H9 (cell line): Measurements from ENCODE around the gene ADARB2. TPM values are rescaled to one million over a fixed set of nuclear protein-coding genes. Genes with fewer than 3 reads are reported as not detected.

Experiments used
- DNase-seq: peaks from one replicate; pipeline ENCODE4 v3.0.0-alpha.2; 2017
- H2AFZ ChIP-seq: one replicate; pipeline ENCODE4 v1.6.1; 2013; ENCODE audit warnings: mild to moderate bottlenecking, low read length, control low read depth, moderate library complexity
- H2AK5ac ChIP-seq: 2 replicates; pipeline ENCODE4 v1.6.1; 2013; ENCODE audit warnings: low read length, control low read depth, mixed read lengths; ENCODE audit not compliant: insufficient read length
- H2BK120ac ChIP-seq: one replicate; pipeline ENCODE4 v1.6.1; 2013; ENCODE audit warnings: low read depth, mild to moderate bottlenecking, low read length, control low read depth, inconsistent platforms; ENCODE audit not compliant: poor library complexity, severe bottlenecking
- H2BK12ac ChIP-seq: 2 replicates; pipeline ENCODE4 v1.6.1; 2013; ENCODE audit warnings: low read length, control low read depth, mixed read lengths, low read depth; ENCODE audit not compliant: insufficient read length
- H2BK15ac ChIP-seq: 2 replicates; pipeline ENCODE4 v1.6.1; 2013; ENCODE audit warnings: low read depth, low read length, control low read depth
- H2BK20ac ChIP-seq: one replicate; pipeline ENCODE4 v1.6.1; 2013; ENCODE audit warnings: low read depth, mild to moderate bottlenecking, low read length, control low read depth, inconsistent platforms; ENCODE audit not compliant: poor library complexity, severe bottlenecking
- H2BK5ac ChIP-seq: 2 replicates; pipeline ENCODE4 v1.6.1; 2013; ENCODE audit warnings: low read length, control low read depth, mixed read lengths; ENCODE audit not compliant: insufficient read length
- H3K14ac ChIP-seq: 2 replicates; pipeline ENCODE4 v1.6.1; 2013; ENCODE audit warnings: low read length, control low read depth; ENCODE audit not compliant: insufficient read depth
- H3K18ac ChIP-seq: 2 replicates; pipeline ENCODE4 v1.6.1; 2013; ENCODE audit warnings: low read depth, mild to moderate bottlenecking, mixed read lengths, low read length, control low read depth; ENCODE audit not compliant: insufficient read length
- H3K23ac ChIP-seq: 2 replicates; pipeline ENCODE4 v1.6.1; 2013; ENCODE audit warnings: low read length, control low read depth, mixed read lengths, low read depth; ENCODE audit not compliant: insufficient read length
- H3K23me2 ChIP-seq: 2 replicates; pipeline ENCODE4 v1.6.1; 2013; ENCODE audit warnings: low read depth, mild to moderate bottlenecking, mixed read lengths, low read length, control low read depth; ENCODE audit not compliant: insufficient read length, poor library complexity, severe bottlenecking
- H3K27ac ChIP-seq: 2 replicates; pipeline ENCODE4 v1.5.1; 2013; ENCODE audit warnings: low read length, control low read depth, mixed read lengths, low read depth; ENCODE audit not compliant: insufficient read length
- H3K27me3 ChIP-seq: 2 replicates; pipeline ENCODE4 v1.6.1; 2013; ENCODE audit warnings: low read length, control low read depth, inconsistent platforms; ENCODE audit not compliant: insufficient read depth
- H3K4ac ChIP-seq: 2 replicates; pipeline ENCODE4 v1.6.1; 2013; ENCODE audit warnings: low read depth, mild to moderate bottlenecking, control low read depth, inconsistent platforms, low read length, moderate library complexity
- H3K4me1 ChIP-seq: 2 replicates; pipeline ENCODE4 v1.6.1; 2013; ENCODE audit warnings: low read length, control low read depth, inconsistent platforms; ENCODE audit not compliant: insufficient read depth
- H3K4me2 ChIP-seq: 2 replicates; pipeline ENCODE4 v1.6.1; 2013; ENCODE audit warnings: low read length, control low read depth, mixed read lengths; ENCODE audit not compliant: insufficient read length, insufficient read depth
- H3K56ac ChIP-seq: 2 replicates; pipeline ENCODE4 v1.6.1; 2013; ENCODE audit warnings: low read depth, mild to moderate bottlenecking, mixed read lengths, low read length, control low read depth; ENCODE audit not compliant: insufficient read length
- H3K79me1 ChIP-seq: 2 replicates; pipeline ENCODE4 v1.6.1; 2013; ENCODE audit warnings: low read depth, mild to moderate bottlenecking, moderate library complexity, low read length, control low read depth, inconsistent platforms; ENCODE audit not compliant: insufficient read depth, poor library complexity, severe bottlenecking
- H3K79me2 ChIP-seq: 2 replicates; pipeline ENCODE4 v1.6.1; 2013; ENCODE audit warnings: low read length, control low read depth, inconsistent platforms; ENCODE audit not compliant: insufficient read depth
- H3K9ac ChIP-seq: 2 replicates; pipeline ENCODE4 v1.6.1; 2013; ENCODE audit warnings: low read length, control low read depth, mixed read lengths; ENCODE audit not compliant: insufficient read length; ENCODE audit errors: extremely low read depth
- H3K9me3 ChIP-seq: one replicate; pipeline ENCODE4 v1.6.1; 2013; ENCODE audit warnings: low read depth, low read length, inconsistent platforms; ENCODE audit not compliant: control insufficient read depth
- H3T11ph ChIP-seq: one replicate; pipeline ENCODE4 v1.6.1; 2013; ENCODE audit warnings: mild to moderate bottlenecking, low read length, control low read depth, inconsistent platforms
- H4K20me1 ChIP-seq: one replicate; pipeline ENCODE4 v1.6.1; 2013; ENCODE audit not compliant: control insufficient read depth, insufficient read length, insufficient read depth
- H4K5ac ChIP-seq: 2 replicates; pipeline ENCODE4 v1.6.1; 2013; ENCODE audit warnings: low read depth, mild to moderate bottlenecking, mixed read lengths, low read length, control low read depth; ENCODE audit not compliant: insufficient read length
- H4K8ac ChIP-seq: replicated peaks from 2 replicates; pipeline ENCODE4 v1.6.1; 2013; ENCODE audit warnings: low read length, control low read depth, mixed read lengths, low read depth; ENCODE audit not compliant: insufficient read length
- H4K91ac ChIP-seq: 2 replicates; pipeline ENCODE4 v1.6.1; 2013; ENCODE audit warnings: low read depth, mild to moderate bottlenecking, moderate library complexity, mixed read lengths, low read length, control low read depth; ENCODE audit not compliant: insufficient read length
- H3K27ac Mint-ChIP-seq, 3 experiments: 2 replicates in 2 of 3; 3 replicates in 1 of 3; pipeline ENCODE4 v1.8.0; 2020 to 2021; ENCODE audit warnings: mixed read lengths in 3 of 3, mild to moderate bottlenecking in 1 of 3, moderate library complexity in 1 of 3
- H3K27me3 Mint-ChIP-seq: 2 replicates; pipeline ENCODE4 v1.8.0; 2021; ENCODE audit warnings: low read depth, mild to moderate bottlenecking, moderate library complexity, mixed read lengths
- H3K36me3 Mint-ChIP-seq, 3 experiments: 2 replicates in 2 of 3; 3 replicates in 1 of 3; pipeline ENCODE4 v1.8.0; 2020 to 2021; ENCODE audit warnings: low read depth in 3 of 3, mixed read lengths in 3 of 3; ENCODE audit not compliant: insufficient read depth in 1 of 3
- H3K4me1 Mint-ChIP-seq, 2 experiments: 2 replicates each; pipeline ENCODE4 v1.8.0; 2020; ENCODE audit warnings: mixed read lengths in 2 of 2
- H3K4me3 Mint-ChIP-seq, 2 experiments: 2 replicates in 1 of 2; 3 replicates in 1 of 2; pipeline ENCODE4 v1.8.0; 2020 to 2021; ENCODE audit warnings: mild to moderate bottlenecking in 2 of 2, mixed read lengths in 2 of 2, moderate library complexity in 1 of 2
- H3K9me3 Mint-ChIP-seq, 2 experiments: 2 replicates in 1 of 2; 3 replicates in 1 of 2; pipeline ENCODE4 v1.8.0; 2020; ENCODE audit warnings: mild to moderate bottlenecking in 2 of 2, mixed read lengths in 2 of 2, moderate library complexity in 1 of 2
- WGBS: extraction: QIAGEN DNeasy Blood & Tissue Kit; methylation state at CpG from one replicate; pipeline ENCODE4 v1.1.7; 2013; ENCODE audit warnings: missing lambda C conversion rate, low lambda C conversion rate, mixed read lengths; ENCODE audit not compliant: insufficient read length; ENCODE audit errors: extremely low coverage; 5-methylcytosine and 5-hydroxymethylcytosine counted together
- total RNA-seq: library from RNA; stranded (reverse); gene quantifications from 2 replicates; pipeline ENCODE4 v1.2.1, GENCODE V29; 2021
- TF ChIP-seq, protein P1 (sequence below): fragments of 200-600 bp; sonication (generic); conservative IDR thresholded peaks from 3 replicates; pipeline ENCODE4 v1.8.0; 2021; ENCODE audit warnings: antibody characterized with exemption, mild to moderate bottlenecking

The ADARB2 gene
- total RNA-seq, 1 experiment from 2014 or later, result 0.87 TPM

DNA sequence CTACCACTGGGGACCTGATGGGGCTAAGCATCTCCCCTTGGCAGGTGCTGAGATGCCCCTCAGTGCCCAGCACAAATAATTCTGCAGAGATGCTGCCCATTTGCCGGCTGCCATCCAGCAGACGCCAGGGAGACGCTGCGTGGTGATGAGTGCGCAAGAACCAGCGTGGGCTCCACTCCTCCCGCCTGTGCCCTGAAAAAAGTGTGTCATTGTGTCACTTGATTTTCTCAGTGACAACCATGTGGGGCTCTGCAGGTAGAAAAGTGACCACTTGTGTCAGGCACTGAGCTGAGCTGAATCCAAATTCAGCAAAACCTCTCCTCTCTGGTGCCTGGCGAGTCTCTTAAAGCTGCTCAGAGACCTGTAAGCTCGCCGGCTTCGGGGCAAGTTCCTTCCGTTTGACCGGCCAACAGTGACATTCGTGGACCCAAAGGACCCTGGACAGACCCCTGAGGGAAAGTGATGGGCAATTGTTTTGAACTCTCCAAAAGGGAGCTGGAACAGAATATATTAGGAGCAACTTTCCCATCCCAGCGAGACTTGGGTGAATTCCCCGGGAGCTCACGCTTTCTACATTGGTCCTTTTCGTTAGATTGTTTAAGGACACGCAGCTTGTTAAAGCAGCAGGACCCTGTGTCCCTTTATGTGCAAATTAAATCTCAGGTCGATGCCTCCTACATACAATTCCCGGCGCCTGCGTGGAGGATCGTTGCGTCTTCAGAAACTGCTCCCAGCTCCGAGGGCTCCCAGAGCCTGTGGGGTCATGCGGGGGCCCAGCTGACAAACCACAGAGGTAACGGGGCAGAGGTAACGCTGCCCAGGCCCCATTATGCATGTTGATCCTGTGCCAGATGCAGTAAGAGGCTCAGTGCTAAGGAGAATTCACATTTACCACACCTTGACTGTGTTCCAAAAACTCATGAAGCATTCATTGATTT, 332.7 kb downstream of the ADARB2 start:
- no peak overlapping the region for H2BK120ac ChIP-seq
- Mint-ChIP-seq H3K4me3 (no peak overlapping the region; a peak in 1 of 5 replicates), H3K27me3 (no peaks in the 10 kb centered on the region; the same call in 1 of the 2 replicates), H3K27ac (no peak overlapping the region), H3K9me3 (no peaks in the 10 kb centered on the region), H3K4me1 (peaks cover 15 to 26% of the 10 kb centered on the region in 2 experiments), H3K36me3 (no peaks in the 10 kb centered on the region; a peak in 1 of 7 replicates)
- H2AFZ ChIP-seq, result no peak overlapping the region
- H3K27ac ChIP-seq, result no peak overlapping the region
- H4K5ac ChIP-seq, result no peak overlapping the region
- no peak overlapping the region for H2BK5ac ChIP-seq
- no CpG with 5 or more reads among the region's 29 CpGs for WGBS
- H3K9me3 ChIP-seq, result no peaks in the 10 kb centered on the region
- H2BK15ac ChIP-seq, result no peak overlapping the region
- H2AK5ac ChIP-seq, result no peak overlapping the region
- no peaks in the 10 kb centered on the region for H3K79me1 ChIP-seq
- DNase-seq, result no peak
- TF ChIP-seq, protein P1, sequence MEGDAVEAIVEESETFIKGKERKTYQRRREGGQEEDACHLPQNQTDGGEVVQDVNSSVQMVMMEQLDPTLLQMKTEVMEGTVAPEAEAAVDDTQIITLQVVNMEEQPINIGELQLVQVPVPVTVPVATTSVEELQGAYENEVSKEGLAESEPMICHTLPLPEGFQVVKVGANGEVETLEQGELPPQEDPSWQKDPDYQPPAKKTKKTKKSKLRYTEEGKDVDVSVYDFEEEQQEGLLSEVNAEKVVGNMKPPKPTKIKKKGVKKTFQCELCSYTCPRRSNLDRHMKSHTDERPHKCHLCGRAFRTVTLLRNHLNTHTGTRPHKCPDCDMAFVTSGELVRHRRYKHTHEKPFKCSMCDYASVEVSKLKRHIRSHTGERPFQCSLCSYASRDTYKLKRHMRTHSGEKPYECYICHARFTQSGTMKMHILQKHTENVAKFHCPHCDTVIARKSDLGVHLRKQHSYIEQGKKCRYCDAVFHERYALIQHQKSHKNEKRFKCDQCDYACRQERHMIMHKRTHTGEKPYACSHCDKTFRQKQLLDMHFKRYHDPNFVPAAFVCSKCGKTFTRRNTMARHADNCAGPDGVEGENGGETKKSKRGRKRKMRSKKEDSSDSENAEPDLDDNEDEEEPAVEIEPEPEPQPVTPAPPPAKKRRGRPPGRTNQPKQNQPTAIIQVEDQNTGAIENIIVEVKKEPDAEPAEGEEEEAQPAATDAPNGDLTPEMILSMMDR, result no peak
- no peak overlapping the region for H3K4me2 ChIP-seq
- H3K9ac ChIP-seq, result no peak overlapping the region
- no peak overlapping the region for H4K91ac ChIP-seq
- H2BK12ac ChIP-seq, result no peak overlapping the region
- H3K23me2 ChIP-seq, result no peaks in the 10 kb centered on the region
- no peak overlapping the region for H3K56ac ChIP-seq
- no peak overlapping the region for H3K23ac ChIP-seq
- H3T11ph ChIP-seq, result no peak overlapping the region
- no peak overlapping the region for H3K18ac ChIP-seq
- H2BK20ac ChIP-seq, result no peak overlapping the region
- H4K20me1 ChIP-seq, result no peaks in the 10 kb centered on the region
- no peak overlapping the region for H3K4ac ChIP-seq
- H4K8ac ChIP-seq, result no peak overlapping the region
- H3K27me3 ChIP-seq, result no peaks in the 10 kb centered on the region
- no peak overlapping the region for H3K14ac ChIP-seq
- no peaks in the 10 kb centered on the region for H3K79me2 ChIP-seq
- H3K4me1 ChIP-seq, result no peaks in the 10 kb centered on the region
